SK-N-MC (cell line): ENCODE results near the gene THOC1.

Source experiments
- EZH2 ChIP-seq: fragments of 200-600 bp; sonication (generic); IDR thresholded peaks from one replicate; pipeline ENCODE4 v1.6.1; 2017; ENCODE audit warnings: antibody characterized with exemption
- FOXP2 ChIP-seq: optimal IDR thresholded peaks from 2 replicates; pipeline ENCODE3; 2011; ENCODE audit warnings: mild to moderate bottlenecking, moderate library complexity; ENCODE audit not compliant: insufficient read depth; ENCODE audit errors: extremely low read length, control extremely low read depth
- POLR2AphosphoS5 ChIP-seq: IDR thresholded peaks from 2 replicates; pipeline ENCODE4 v1.6.1; 2012; ENCODE audit warnings: mild to moderate bottlenecking, low read depth, low read length, borderline replicate concordance

GRCh38 chr18:211582-211981 is 56.3 kb downstream of the THOC1 start:
- TF ChIP-seq EZH2 (no peak), POLR2AphosphoS5 (no peak), FOXP2 (no peak)
